SK-N-SH (cell line): ENCODE measurements around the gene MUTYH. TPM values are rescaled to one million over a fixed set of nuclear protein-coding genes. Genes with fewer than 3 reads are reported as not detected.
"Not testable (repeated sequence)": the region's sequence is repeated elsewhere in the genome, so short reads cannot be mapped to it uniquely, and the experiment has no call there.

Experiments used
- CTCF ChIA-PET: fragments of 300-600, 350-600 bp; formaldehyde crosslinking; extraction: SDS; loops from one replicate; lab custom pipeline; 2021; lab: Yijun Ruan, JAX
- POLR2A ChIA-PET: fragments of 350-600 bp; sonication (Branson Sonifier 250); formaldehyde crosslinking; extraction: SDS; loops from one replicate; lab custom pipeline; 2020; ENCODE audit warnings: antibody characterized with exemption, inconsistent platforms; lab: Yijun Ruan, JAX
- DNase-seq: peaks from one replicate; pipeline ENCODE4 v3.0.0; 2012
- H2AFZ ChIP-seq: fragments of 200-600 bp; sonication (generic); 2 replicates; pipeline ENCODE4 v1.8.1; 2016; ENCODE audit warnings: antibody characterized with exemption, mild to moderate bottlenecking, low read depth
- H3F3A ChIP-seq: fragments of 200-600 bp; sonication (generic); replicated peaks from 2 replicates; pipeline ENCODE3; 2016; ENCODE audit warnings: antibody characterized with exemption, mild to moderate bottlenecking; ENCODE audit not compliant: insufficient read depth
- H3K27ac ChIP-seq, 2 experiments: fragments of 200-500 bp in 1 of 2; fragments of 200-600 bp in 1 of 2; sonication (Bioruptor generic) in 1 of 2; sonication (generic), shearing (Covaris generic) in 1 of 2; 2 replicates each; pipeline versions ENCODE4 v1.5.1 to v1.6.1; 2014 to 2016; ENCODE audit warnings: low read depth in 2 of 2, inconsistent platforms in 1 of 2, low read length in 1 of 2, mild to moderate bottlenecking in 1 of 2, mixed read lengths in 1 of 2
- H3K27me3 ChIP-seq: fragments of 200-600 bp; sonication (generic), shearing (Covaris generic); 2 replicates; pipeline ENCODE4 v1.6.1; 2016; ENCODE audit warnings: mixed run types; ENCODE audit not compliant: insufficient read depth
- H3K36me3 ChIP-seq, 2 experiments: fragments of 200-500 bp in 1 of 2; fragments of 200-600 bp in 1 of 2; sonication (Bioruptor generic) in 1 of 2; sonication (generic) in 1 of 2; replicated peaks in 1 of 2; 2 replicates each; pipeline versions ENCODE3 to v1.5.1; 2014 to 2016; ENCODE audit warnings: low read length in 1 of 2, mild to moderate bottlenecking in 1 of 2; ENCODE audit not compliant: insufficient read depth in 2 of 2, control insufficient read depth in 1 of 2
- H3K4me1 ChIP-seq, 2 experiments: fragments of 200-500 bp in 1 of 2; fragments of 200-600 bp in 1 of 2; sonication (Bioruptor generic) in 1 of 2; sonication (generic), shearing (Covaris generic) in 1 of 2; 2 replicates each; pipeline versions ENCODE4 v1.5.1 to v1.6.1; 2014 to 2016; ENCODE audit warnings: low read depth in 1 of 2, low read length in 1 of 2, mixed run types in 1 of 2; ENCODE audit not compliant: insufficient read depth in 2 of 2, control insufficient read depth in 1 of 2
- H3K4me2 ChIP-seq: fragments of 200-600 bp; sonication (generic), shearing (Covaris generic); 2 replicates; pipeline ENCODE4 v1.6.1; 2017; ENCODE audit warnings: mixed run types
- H3K4me3 ChIP-seq, 2 experiments: fragments of 200-500 bp in 1 of 2; fragments of 200-600 bp in 1 of 2; sonication (Bioruptor generic) in 1 of 2; sonication (generic), shearing (Covaris generic) in 1 of 2; 2 replicates each; pipeline versions ENCODE4 v1.5.1 to v1.8.1; 2014 to 2016; ENCODE audit warnings: low read depth in 2 of 2, inconsistent platforms in 1 of 2, low read length in 1 of 2, mild to moderate bottlenecking in 1 of 2, mixed read lengths in 1 of 2, moderate library complexity in 1 of 2
- H3K79me2 ChIP-seq: fragments of 200-600 bp; sonication (generic); 2 replicates; pipeline ENCODE4 v1.8.1; 2017; ENCODE audit warnings: mild to moderate bottlenecking; ENCODE audit not compliant: insufficient read depth
- H3K9ac ChIP-seq: fragments of 200-600 bp; sonication (generic); 2 replicates; pipeline ENCODE4 v1.6.1; 2017; ENCODE audit warnings: mixed run types
- H3K9me2 ChIP-seq: fragments of 200-600 bp; sonication (generic); 2 replicates; pipeline ENCODE4 v1.6.1; 2017; ENCODE audit warnings: mixed run types
- H3K9me3 ChIP-seq: fragments of 200-600 bp; sonication (generic); 2 replicates; pipeline ENCODE4 v1.6.1; 2017; ENCODE audit warnings: mixed run types, mild to moderate bottlenecking, moderate library complexity
- H4K20me1 ChIP-seq: fragments of 200-600 bp; sonication (generic); 2 replicates; pipeline ENCODE4 v1.6.1; 2017; ENCODE audit warnings: mild to moderate bottlenecking, mixed run types; ENCODE audit not compliant: insufficient read depth
- FOXJ3 ChIP-seq: sonication (generic); formaldehyde crosslinking; IDR thresholded peaks from 2 replicates; pipeline ENCODE4 v1.5.1; 2020; ENCODE audit warnings: mild to moderate bottlenecking, missing genetic modification reagents
- GATA2 ChIP-seq: sonication (generic); formaldehyde crosslinking; IDR thresholded peaks from 2 replicates; pipeline ENCODE4 v1.5.0; 2020; ENCODE audit warnings: mild to moderate bottlenecking, missing genetic modification reagents
- MXI1 ChIP-seq: IDR thresholded peaks from 2 replicates; pipeline ENCODE4 v1.6.1; 2012; ENCODE audit warnings: mild to moderate bottlenecking, low read depth, low read length, improper control_type of control experiment
- POLR2AphosphoS5 ChIP-seq: IDR thresholded peaks from 2 replicates; pipeline ENCODE4 v1.6.1; 2012; ENCODE audit warnings: low read depth, low read length
- RAD21 ChIP-seq: IDR thresholded peaks from 2 replicates; pipeline ENCODE4 v1.6.1; 2012; ENCODE audit warnings: mild to moderate bottlenecking, low read length
- RCOR1 ChIP-seq: fragments of 150-350 bp; IDR thresholded peaks from 2 replicates; pipeline ENCODE4 v1.6.1; 2017; ENCODE audit warnings: antibody characterized with exemption, low read length
- RFX5 ChIP-seq: IDR thresholded peaks from 2 replicates; pipeline ENCODE4 v1.6.1; 2012; ENCODE audit warnings: mild to moderate bottlenecking, improper control_type of control experiment, low read length
- RXRA ChIP-seq: IDR thresholded peaks from 2 replicates; pipeline ENCODE4 v1.4.0; 2012; ENCODE audit warnings: low read depth, mild to moderate bottlenecking, borderline replicate concordance
- SIN3A ChIP-seq: IDR thresholded peaks from 2 replicates; pipeline ENCODE4 v1.6.1; 2012; ENCODE audit warnings: low read depth, mild to moderate bottlenecking, low read length, moderate library complexity, borderline replicate concordance
- TAF1 ChIP-seq: IDR thresholded peaks from 2 replicates; pipeline ENCODE4 v1.6.1; 2012; ENCODE audit warnings: low read depth, mild to moderate bottlenecking, low read length, moderate library complexity, borderline replicate concordance
- TCF12 ChIP-seq: IDR thresholded peaks from 2 replicates; pipeline ENCODE4 v1.4.0; 2012
- WGBS: methylation state at CpG from one replicate; pipeline ENCODE4 v1.1.6; 2017; ENCODE audit warnings: low lambda C conversion rate; 5-methylcytosine and 5-hydroxymethylcytosine counted together
- polyA plus RNA-seq, 3 experiments: library from polyadenylated mRNA; depleted of rRNA; stranded (reverse); fragments of >200 nt; gene quantifications; 2 replicates each; pipeline ENCODE4 v1.2.3, GENCODE V29; 2012
- TF ChIP-seq, protein P1 (sequence below): IDR thresholded peaks from 2 replicates; pipeline ENCODE4 v1.4.0; 2012; ENCODE audit warnings: low read depth
- TF ChIP-seq, protein P2 (sequence below): IDR thresholded peaks from 2 replicates; pipeline ENCODE4 v1.6.1; 2012; ENCODE audit warnings: mild to moderate bottlenecking, low read depth, low read length, moderate library complexity
- TF ChIP-seq, protein P3 (sequence below): IDR thresholded peaks from 2 replicates; pipeline ENCODE4; 2012
- TF ChIP-seq, protein P4 (sequence below): fragments of 150-350 bp; IDR thresholded peaks from 2 replicates; pipeline ENCODE4 v1.6.1; 2016; ENCODE audit warnings: mild to moderate bottlenecking, low read depth, low read length
- TF ChIP-seq, protein P5 (sequence below): fragments of 200-600 bp; sonication (generic); IDR thresholded peaks from 2 replicates; pipeline ENCODE4 v1.6.1; 2017; ENCODE audit warnings: antibody characterized with exemption, mild to moderate bottlenecking, moderate library complexity

MUTYH gene
- polyA plus RNA-seq, 1 of the 3 experiments (the other 2 are of a cell fraction), result 23.3 TPM

DNA sequence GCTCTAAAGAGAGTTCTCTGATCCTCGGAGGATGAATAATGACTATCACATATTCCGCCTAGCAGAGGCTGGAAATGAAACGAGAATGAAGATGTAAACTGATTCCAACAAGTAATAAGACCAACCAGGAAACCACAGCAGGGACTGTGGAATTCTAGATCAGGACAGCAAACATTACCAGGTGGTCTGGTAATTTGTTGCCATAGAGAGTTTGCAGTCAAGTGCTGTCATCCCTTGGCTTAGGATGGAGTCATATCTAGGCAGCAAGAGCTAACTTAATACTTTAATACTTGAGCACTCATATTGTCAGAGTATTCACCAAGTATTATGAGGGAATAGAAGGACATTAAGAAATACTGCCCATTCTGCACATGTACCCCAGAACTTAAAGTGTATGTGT is 45.1 kb upstream of the MUTYH start:
- no peaks in the 10 kb centered on the region for H3K4me1 ChIP-seq
- no peaks in the 10 kb centered on the region for H3K79me2 ChIP-seq
- no peak overlapping the region for H2AFZ ChIP-seq
- TF ChIP-seq RFX5 (no peak), RXRA (no peak), POLR2AphosphoS5 (no peak), TAF1 (no peak), GATA2 (no peak), RAD21 (no peak), SIN3A (no peak), RCOR1 (no peak), FOXJ3 (CRISPR knock-in tag) (no peak), MXI1 (no peak), TCF12 (no peak)
- TF ChIP-seq, protein P1, sequence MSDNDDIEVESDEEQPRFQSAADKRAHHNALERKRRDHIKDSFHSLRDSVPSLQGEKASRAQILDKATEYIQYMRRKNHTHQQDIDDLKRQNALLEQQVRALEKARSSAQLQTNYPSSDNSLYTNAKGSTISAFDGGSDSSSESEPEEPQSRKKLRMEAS, result no peak
- TF ChIP-seq, protein P2, sequence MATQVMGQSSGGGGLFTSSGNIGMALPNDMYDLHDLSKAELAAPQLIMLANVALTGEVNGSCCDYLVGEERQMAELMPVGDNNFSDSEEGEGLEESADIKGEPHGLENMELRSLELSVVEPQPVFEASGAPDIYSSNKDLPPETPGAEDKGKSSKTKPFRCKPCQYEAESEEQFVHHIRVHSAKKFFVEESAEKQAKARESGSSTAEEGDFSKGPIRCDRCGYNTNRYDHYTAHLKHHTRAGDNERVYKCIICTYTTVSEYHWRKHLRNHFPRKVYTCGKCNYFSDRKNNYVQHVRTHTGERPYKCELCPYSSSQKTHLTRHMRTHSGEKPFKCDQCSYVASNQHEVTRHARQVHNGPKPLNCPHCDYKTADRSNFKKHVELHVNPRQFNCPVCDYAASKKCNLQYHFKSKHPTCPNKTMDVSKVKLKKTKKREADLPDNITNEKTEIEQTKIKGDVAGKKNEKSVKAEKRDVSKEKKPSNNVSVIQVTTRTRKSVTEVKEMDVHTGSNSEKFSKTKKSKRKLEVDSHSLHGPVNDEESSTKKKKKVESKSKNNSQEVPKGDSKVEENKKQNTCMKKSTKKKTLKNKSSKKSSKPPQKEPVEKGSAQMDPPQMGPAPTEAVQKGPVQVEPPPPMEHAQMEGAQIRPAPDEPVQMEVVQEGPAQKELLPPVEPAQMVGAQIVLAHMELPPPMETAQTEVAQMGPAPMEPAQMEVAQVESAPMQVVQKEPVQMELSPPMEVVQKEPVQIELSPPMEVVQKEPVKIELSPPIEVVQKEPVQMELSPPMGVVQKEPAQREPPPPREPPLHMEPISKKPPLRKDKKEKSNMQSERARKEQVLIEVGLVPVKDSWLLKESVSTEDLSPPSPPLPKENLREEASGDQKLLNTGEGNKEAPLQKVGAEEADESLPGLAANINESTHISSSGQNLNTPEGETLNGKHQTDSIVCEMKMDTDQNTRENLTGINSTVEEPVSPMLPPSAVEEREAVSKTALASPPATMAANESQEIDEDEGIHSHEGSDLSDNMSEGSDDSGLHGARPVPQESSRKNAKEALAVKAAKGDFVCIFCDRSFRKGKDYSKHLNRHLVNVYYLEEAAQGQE, result no peak
- TF ChIP-seq, protein P3, sequence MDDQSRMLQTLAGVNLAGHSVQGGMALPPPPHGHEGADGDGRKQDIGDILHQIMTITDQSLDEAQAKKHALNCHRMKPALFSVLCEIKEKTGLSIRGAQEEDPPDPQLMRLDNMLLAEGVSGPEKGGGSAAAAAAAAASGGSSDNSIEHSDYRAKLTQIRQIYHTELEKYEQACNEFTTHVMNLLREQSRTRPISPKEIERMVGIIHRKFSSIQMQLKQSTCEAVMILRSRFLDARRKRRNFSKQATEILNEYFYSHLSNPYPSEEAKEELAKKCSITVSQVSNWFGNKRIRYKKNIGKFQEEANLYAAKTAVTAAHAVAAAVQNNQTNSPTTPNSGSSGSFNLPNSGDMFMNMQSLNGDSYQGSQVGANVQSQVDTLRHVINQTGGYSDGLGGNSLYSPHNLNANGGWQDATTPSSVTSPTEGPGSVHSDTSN, result no peak
- TF ChIP-seq, protein P4, sequence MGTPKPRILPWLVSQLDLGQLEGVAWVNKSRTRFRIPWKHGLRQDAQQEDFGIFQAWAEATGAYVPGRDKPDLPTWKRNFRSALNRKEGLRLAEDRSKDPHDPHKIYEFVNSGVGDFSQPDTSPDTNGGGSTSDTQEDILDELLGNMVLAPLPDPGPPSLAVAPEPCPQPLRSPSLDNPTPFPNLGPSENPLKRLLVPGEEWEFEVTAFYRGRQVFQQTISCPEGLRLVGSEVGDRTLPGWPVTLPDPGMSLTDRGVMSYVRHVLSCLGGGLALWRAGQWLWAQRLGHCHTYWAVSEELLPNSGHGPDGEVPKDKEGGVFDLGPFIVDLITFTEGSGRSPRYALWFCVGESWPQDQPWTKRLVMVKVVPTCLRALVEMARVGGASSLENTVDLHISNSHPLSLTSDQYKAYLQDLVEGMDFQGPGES, result no peak
- TF ChIP-seq, protein P5, sequence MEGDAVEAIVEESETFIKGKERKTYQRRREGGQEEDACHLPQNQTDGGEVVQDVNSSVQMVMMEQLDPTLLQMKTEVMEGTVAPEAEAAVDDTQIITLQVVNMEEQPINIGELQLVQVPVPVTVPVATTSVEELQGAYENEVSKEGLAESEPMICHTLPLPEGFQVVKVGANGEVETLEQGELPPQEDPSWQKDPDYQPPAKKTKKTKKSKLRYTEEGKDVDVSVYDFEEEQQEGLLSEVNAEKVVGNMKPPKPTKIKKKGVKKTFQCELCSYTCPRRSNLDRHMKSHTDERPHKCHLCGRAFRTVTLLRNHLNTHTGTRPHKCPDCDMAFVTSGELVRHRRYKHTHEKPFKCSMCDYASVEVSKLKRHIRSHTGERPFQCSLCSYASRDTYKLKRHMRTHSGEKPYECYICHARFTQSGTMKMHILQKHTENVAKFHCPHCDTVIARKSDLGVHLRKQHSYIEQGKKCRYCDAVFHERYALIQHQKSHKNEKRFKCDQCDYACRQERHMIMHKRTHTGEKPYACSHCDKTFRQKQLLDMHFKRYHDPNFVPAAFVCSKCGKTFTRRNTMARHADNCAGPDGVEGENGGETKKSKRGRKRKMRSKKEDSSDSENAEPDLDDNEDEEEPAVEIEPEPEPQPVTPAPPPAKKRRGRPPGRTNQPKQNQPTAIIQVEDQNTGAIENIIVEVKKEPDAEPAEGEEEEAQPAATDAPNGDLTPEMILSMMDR, result no peak
- TF ChIP-seq, all 33 proteins: peak for 0
- Histone ChIP-seq H3K4me3 (no peak overlapping the region), H3K4me2 (no peak overlapping the region), H4K20me1 (no peaks in the 10 kb centered on the region), H3K36me3 (no peaks in the 10 kb centered on the region), H3K9me3 (no peaks in the 10 kb centered on the region), H3K27ac (no peak overlapping the region), H3K9me2 (no peaks in the 10 kb centered on the region), H3K9ac (no peak overlapping the region), H3F3A (no peaks in the 10 kb centered on the region), H3K27me3 (no peaks in the 10 kb centered on the region)
- CTCF ChIA-PET, result no interaction called here
- WGBS, result 74% methylated on average over 3 of the region's 3 CpGs
- no peak for DNase-seq
- POLR2A ChIA-PET, result no interaction called here

DNA sequence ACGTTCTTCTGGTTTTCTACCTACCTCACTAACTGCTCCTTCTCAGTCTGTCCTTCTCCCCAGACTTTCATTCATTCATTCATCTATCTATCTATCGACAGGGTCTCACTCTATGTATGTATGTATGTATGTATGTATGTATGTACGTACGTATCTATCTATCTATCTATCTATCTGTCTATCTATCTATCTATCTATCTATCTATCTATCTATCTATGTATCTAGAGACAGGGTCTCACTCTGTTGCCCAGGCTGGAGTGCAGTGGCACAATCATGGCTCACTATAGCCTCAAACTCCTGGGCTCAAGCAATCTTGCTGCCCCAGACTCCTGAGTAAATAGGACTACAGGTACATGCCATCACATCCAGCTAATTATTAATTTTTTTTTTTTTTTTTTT is 44.0 kb upstream of the MUTYH start:
- H3K4me1 ChIP-seq, H3K9ac ChIP-seq, H3F3A ChIP-seq, DNase-seq, H3K4me3 ChIP-seq, H4K20me1 ChIP-seq, H3K36me3 ChIP-seq, H3K4me2 ChIP-seq, H3K9me2 ChIP-seq, POLR2A ChIA-PET, H3K27me3 ChIP-seq, H3K9me3 ChIP-seq, CTCF ChIA-PET, H3K27ac ChIP-seq, H3K79me2 ChIP-seq, H2AFZ ChIP-seq: not testable (repeated sequence)
- 67% methylated on average over 4 of the region's 4 CpGs for WGBS
